GM18526 (cell line): ENCODE results near the gene NAV2.

Experiments used
- POLR2A ChIP-seq: IDR thresholded peaks from 3 replicates; pipeline ENCODE4 v1.6.1; 2011; ENCODE audit not compliant: insufficient read length; ENCODE audit errors: extremely low read depth

Gene NAV2

GRCh38 chr11:19862091-19862490 is 149.5 kb downstream of the NAV2 start:
- TF ChIP-seq POLR2A = no peak

- TF ChIP-seq POLR2A = no peak
These were observed 151.8 kb downstream of the NAV2 start for GRCh38 chr11:19864141-19865140.

GRCh38 chr11:19866037-19866436 is 153.4 kb downstream of the NAV2 start:
- TF ChIP-seq POLR2A = no peak

- TF ChIP-seq POLR2A = no peak
These were observed 153.9 kb downstream of the NAV2 start for GRCh38 chr11:19866521-19866920.

- no peak for TF ChIP-seq POLR2A
These were observed 154.4 kb downstream of the NAV2 start for GRCh38 chr11:19867064-19867463.

- no peak for TF ChIP-seq POLR2A
These were observed 155.7 kb downstream of the NAV2 start for GRCh38 chr11:19868281-19868821.

- no peak for TF ChIP-seq POLR2A
These were observed 156.2 kb downstream of the NAV2 start for GRCh38 chr11:19868871-19869270.

GRCh38 chr11:19869466-19869865 is 156.8 kb downstream of the NAV2 start:
- TF ChIP-seq POLR2A = no peak

GRCh38 chr11:19869946-19870589 is 157.4 kb downstream of the NAV2 start:
- TF ChIP-seq POLR2A = no peak

- TF ChIP-seq POLR2A = no peak
These were observed 158.9 kb downstream of the NAV2 start for GRCh38 chr11:19871531-19871930.

GRCh38 chr11:19872512-19873145 is 160.0 kb downstream of the NAV2 start:
- TF ChIP-seq POLR2A = no peak

GRCh38 chr11:19873730-19874129 is 161.1 kb downstream of the NAV2 start:
- no peak for TF ChIP-seq POLR2A

GRCh38 chr11:19874266-19874665 is 161.6 kb downstream of the NAV2 start:
- TF ChIP-seq POLR2A = no peak

GRCh38 chr11:19876750-19877149 is 164.1 kb downstream of the NAV2 start:
- no peak for TF ChIP-seq POLR2A

GRCh38 chr11:19878520-19878919 is 165.9 kb downstream of the NAV2 start:
- no peak for TF ChIP-seq POLR2A
